Activated CD8-positive, alpha-beta T cell treated with anti-CD3 and anti-CD28 coated beads for 36 hours (primary cell): ENCODE data around the gene TNFRSF1A. TPM values are rescaled to one million over a fixed set of nuclear protein-coding genes. Genes with fewer than 3 reads are reported as not detected.
A peak's percentile ranks its signal among the peaks of the same experiment; 100 is the strongest.

Experiments used
- ATAC-seq: fragments of 200-7000 bp; cut with Tn5 transposase; one replicate; pipeline ENCODE4 v1.10.0; 2021; ENCODE audit warnings: mild to moderate bottlenecking, moderate library complexity
- CTCF ChIA-PET: fragments of 350-600 bp; sonication (Branson Sonifier 250); formaldehyde crosslinking; loops from one replicate; lab custom pipeline; 2021; ENCODE audit warnings: antibody characterized with exemption; lab: Charles Lee
- POLR2A ChIA-PET: fragments of 350-600 bp; sonication (Branson Sonifier 250); formaldehyde crosslinking; loops from one replicate; lab custom pipeline; 2021; ENCODE audit warnings: antibody characterized with exemption; lab: Charles Lee
- DNase-seq: peaks from one replicate; pipeline ENCODE4 v3.0.0-alpha.2; 2020
- H3K27ac Mint-ChIP-seq: one replicate; pipeline ENCODE4 v1.8.0; 2021; ENCODE audit warnings: mild to moderate bottlenecking, mixed read lengths
- H3K27me3 Mint-ChIP-seq: one replicate; pipeline ENCODE4 v1.8.0; 2021; ENCODE audit warnings: mixed read lengths
- H3K36me3 Mint-ChIP-seq: one replicate; pipeline ENCODE4 v1.8.0; 2021; ENCODE audit warnings: low read depth, mixed read lengths
- H3K4me1 Mint-ChIP-seq: one replicate; pipeline ENCODE4 v1.8.0; 2021; ENCODE audit warnings: low read depth, mixed read lengths
- H3K4me3 Mint-ChIP-seq: one replicate; pipeline ENCODE4 v1.8.0; 2021; ENCODE audit warnings: mild to moderate bottlenecking, moderate library complexity, mixed read lengths
- H3K9me3 Mint-ChIP-seq: one replicate; pipeline ENCODE4 v1.8.0; 2021; ENCODE audit warnings: mixed read lengths
- CTCF ChIP-seq: fragments of 200-600 bp; IDR thresholded peaks from one replicate; pipeline ENCODE4 v1.8.0; 2022; ENCODE audit warnings: antibody characterized with exemption, mild to moderate bottlenecking
- intact Hi-C: fragments of 100-400 bp; cut with micrococcal nuclease; formaldehyde crosslinking; loops from one replicate; pipeline ENCODE4 v1.10.0; 2022
- total RNA-seq, 2 experiments: library from RNA; stranded (reverse); gene quantifications; one replicate each; pipeline ENCODE4 v1.2.3, GENCODE V29; 2021

The TNFRSF1A gene
- total RNA-seq, 2 experiments from 2014 or later = 40.6 TPM

- DNase-seq (no peak), ATAC-seq (no peak)
- Mint-ChIP-seq H3K9me3 (no peaks in the 10 kb centered on the region), H3K36me3 (peaks cover 55% of the 10 kb centered on the region), H3K27me3 (no peaks in the 10 kb centered on the region), H3K4me3 (no peak overlapping the region), H3K4me1 (peaks cover 57% of the 10 kb centered on the region), H3K27ac (no peak overlapping the region)
- intact Hi-C loops = loop anchor here (5.0 to 10.0 kb wide), 4 partner anchors 32 to 200 kb away; partner anchors contain the start of gene GAPDH
- ChIA-PET POLR2A (interaction anchor here (0.6 to 3.0 kb wide), 15 partner anchors 9 to 698 kb away, joined by 3 to 16 read pairs (median 3); partner anchors contain the start of genes CD27 and TAPBPL), CTCF (interaction anchor here (0.7 to 5.9 kb wide), 23 partner anchors 9 to 222 kb away, joined by 3 to 45 read pairs (median 4); partner anchors contain the start of gene TAPBPL)
- TF ChIP-seq CTCF = no peak
Measured at GRCh38 chr12:6334940-6335450, 6.9 kb downstream of the TNFRSF1A start.

GRCh38 chr12:6334359-6334758, 7.5 kb downstream of the TNFRSF1A start:
- CTCF ChIA-PET = interaction anchor here (0.8 to 5.9 kb wide), 10 partner anchors 9 to 198 kb away, joined by 3 to 45 read pairs (median 10); partner anchors contain the start of gene TAPBPL
- H3K9me3 Mint-ChIP-seq = no peaks in the 10 kb centered on the region
- H3K27me3 Mint-ChIP-seq = no peaks in the 10 kb centered on the region
- H3K4me1 Mint-ChIP-seq = peaks cover 57% of the 10 kb centered on the region
- intact Hi-C loops = loop anchor here (5.0 to 10.0 kb wide), 4 partner anchors 33 to 200 kb away; partner anchors contain the start of gene GAPDH
- ATAC-seq (no peak), DNase-seq (no peak)
- H3K4me3 Mint-ChIP-seq = peak overlapping the region; percentile 48
- H3K36me3 Mint-ChIP-seq = peaks cover 59% of the 10 kb centered on the region
- H3K27ac Mint-ChIP-seq = peak overlapping the region; percentile 77
- TF ChIP-seq CTCF = no peak
- POLR2A ChIA-PET = interaction anchor here (0.6 to 3.7 kb wide), 13 partner anchors 8 to 198 kb away, joined by 3 to 16 read pairs (median 3); partner anchors contain the start of gene VAMP1

- intact Hi-C loops = loop anchor here (5.0 to 10.0 kb wide), 4 partner anchors 34 to 201 kb away; partner anchors contain the start of gene GAPDH
- Mint-ChIP-seq H3K36me3 (peaks cover 60% of the 10 kb centered on the region), H3K27ac (peak overlapping the region; percentile 77), H3K4me3 (peak overlapping the region; percentile 48), H3K9me3 (no peaks in the 10 kb centered on the region), H3K27me3 (no peaks in the 10 kb centered on the region), H3K4me1 (peaks cover 57% of the 10 kb centered on the region)
- ChIA-PET POLR2A (interaction anchor here (0.6 to 3.7 kb wide), 5 partner anchors 11 to 137 kb away, joined by 3 to 13 read pairs (median 4); partner anchors contain the start of genes TAPBPL and VAMP1), CTCF (interaction anchor here (1.2 to 5.9 kb wide), 6 partner anchors 11 to 137 kb away, joined by 3 to 45 read pairs (median 23); partner anchors contain the start of gene VAMP1)
- TF ChIP-seq CTCF = no peak
- ATAC-seq (peak; percentile 28), DNase-seq (peak; percentile 78)
Measured at GRCh38 chr12:6333566-6333965, 8.3 kb downstream of the TNFRSF1A start.

GRCh38 chr12:6333029-6333428, 8.8 kb downstream of the TNFRSF1A start:
- ChIA-PET POLR2A (interaction anchor here (0.8 to 3.7 kb wide), 5 partner anchors 12 to 137 kb away, joined by 3 to 13 read pairs (median 4); partner anchors contain the start of genes TAPBPL and VAMP1), CTCF (interaction anchor here (0.9 to 5.9 kb wide), 9 partner anchors 9 to 138 kb away, joined by 3 to 45 read pairs (median 8); partner anchors contain the start of genes TNFRSF1A and VAMP1)
- no peak for TF ChIP-seq CTCF
- no peaks in the 10 kb centered on the region for H3K9me3 Mint-ChIP-seq
- H3K27me3 Mint-ChIP-seq = no peaks in the 10 kb centered on the region
- H3K4me1 Mint-ChIP-seq = peaks cover 57% of the 10 kb centered on the region
- peak overlapping the region; percentile 77 for H3K27ac Mint-ChIP-seq
- DNase-seq (peak; percentile 70), ATAC-seq (peak; percentile 5)
- H3K4me3 Mint-ChIP-seq = peak overlapping the region; percentile 48
- intact Hi-C loops = loop anchor here (5.0 to 10.0 kb wide), 4 partner anchors 34 to 202 kb away; partner anchors contain the start of gene GAPDH
- peaks cover 63% of the 10 kb centered on the region for H3K36me3 Mint-ChIP-seq
